ENCODE measurements around the gene CCDC60.

Gene CCDC60

DNA sequence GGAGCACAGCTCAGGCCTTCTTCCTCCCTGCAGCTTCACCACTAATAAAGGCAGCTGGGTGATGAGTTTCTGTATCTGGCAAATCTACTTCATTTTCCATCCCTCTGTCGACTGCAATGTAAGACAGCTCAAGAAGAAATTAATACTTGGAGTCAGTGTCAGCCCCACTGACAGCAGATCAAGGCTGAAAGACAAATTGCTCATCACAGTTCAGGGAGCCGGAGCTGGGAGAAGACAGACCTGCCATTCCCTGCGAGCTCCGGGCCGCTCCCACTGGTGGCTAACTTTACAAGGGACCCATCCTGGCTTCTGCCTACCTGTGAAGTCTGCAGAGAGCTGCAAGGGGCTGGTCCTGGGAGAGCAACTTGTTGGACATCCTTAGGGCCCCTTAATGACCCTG, 49.8 kb downstream of the CCDC60 start:
- H3K9me3 ChIP-seq (ENCODE audit: severe bottlenecking): peaks cover under 1% of the 10 kb centered on the region
- no peaks in the 10 kb centered on the region for H3K27me3 ChIP-seq (ENCODE audit: insufficient read depth, poor library complexity, severe bottlenecking)
- no peaks in the 10 kb centered on the region for H3K4me1 ChIP-seq (ENCODE audit: insufficient read depth, poor library complexity, severe bottlenecking)
- no peaks in the 10 kb centered on the region for H3K36me3 ChIP-seq (ENCODE audit: low read depth)
- no peak overlapping the region for H3K27ac ChIP-seq (ENCODE audit: poor library complexity, severe bottlenecking)
- DNase-seq (ENCODE audit: low spot score) (no peak), ATAC-seq (ENCODE audit: low read depth) (no peak)
- H3K4me3 ChIP-seq (ENCODE audit: severe bottlenecking): no peak overlapping the region
- TF ChIP-seq, protein P1, sequence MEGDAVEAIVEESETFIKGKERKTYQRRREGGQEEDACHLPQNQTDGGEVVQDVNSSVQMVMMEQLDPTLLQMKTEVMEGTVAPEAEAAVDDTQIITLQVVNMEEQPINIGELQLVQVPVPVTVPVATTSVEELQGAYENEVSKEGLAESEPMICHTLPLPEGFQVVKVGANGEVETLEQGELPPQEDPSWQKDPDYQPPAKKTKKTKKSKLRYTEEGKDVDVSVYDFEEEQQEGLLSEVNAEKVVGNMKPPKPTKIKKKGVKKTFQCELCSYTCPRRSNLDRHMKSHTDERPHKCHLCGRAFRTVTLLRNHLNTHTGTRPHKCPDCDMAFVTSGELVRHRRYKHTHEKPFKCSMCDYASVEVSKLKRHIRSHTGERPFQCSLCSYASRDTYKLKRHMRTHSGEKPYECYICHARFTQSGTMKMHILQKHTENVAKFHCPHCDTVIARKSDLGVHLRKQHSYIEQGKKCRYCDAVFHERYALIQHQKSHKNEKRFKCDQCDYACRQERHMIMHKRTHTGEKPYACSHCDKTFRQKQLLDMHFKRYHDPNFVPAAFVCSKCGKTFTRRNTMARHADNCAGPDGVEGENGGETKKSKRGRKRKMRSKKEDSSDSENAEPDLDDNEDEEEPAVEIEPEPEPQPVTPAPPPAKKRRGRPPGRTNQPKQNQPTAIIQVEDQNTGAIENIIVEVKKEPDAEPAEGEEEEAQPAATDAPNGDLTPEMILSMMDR (IDR thresholded peaks at IDR 0.05; ENCODE audit: poor library complexity, severe bottlenecking): no peak

GRCh38 chr12:119385659-119386058, 51.1 kb downstream of the CCDC60 start:
- TF ChIP-seq, protein P1 (IDR thresholded peaks at IDR 0.05; ENCODE audit: poor library complexity, severe bottlenecking): no peak
- Histone ChIP-seq H3K27ac (ENCODE audit: poor library complexity, severe bottlenecking) (no peak overlapping the region), H3K27me3 (ENCODE audit: insufficient read depth, poor library complexity, severe bottlenecking) (no peaks in the 10 kb centered on the region), H3K9me3 (ENCODE audit: severe bottlenecking) (no peaks in the 10 kb centered on the region), H3K4me3 (ENCODE audit: severe bottlenecking) (no peak overlapping the region), H3K4me1 (ENCODE audit: insufficient read depth, poor library complexity, severe bottlenecking) (no peaks in the 10 kb centered on the region), H3K36me3 (ENCODE audit: low read depth) (no peaks in the 10 kb centered on the region)
- DNase-seq (ENCODE audit: low spot score): no peak
- no peak for ATAC-seq (ENCODE audit: low read depth)

GRCh38 chr12:119389687-119390086, 55.2 kb downstream of the CCDC60 start:
- no peaks in the 10 kb centered on the region for H3K9me3 ChIP-seq (ENCODE audit: severe bottlenecking)
- no peak overlapping the region for H3K27ac ChIP-seq (ENCODE audit: poor library complexity, severe bottlenecking)
- TF ChIP-seq, protein P1 (IDR thresholded peaks at IDR 0.05; ENCODE audit: poor library complexity, severe bottlenecking): no peak
- H3K27me3 ChIP-seq (ENCODE audit: insufficient read depth, poor library complexity, severe bottlenecking): no peaks in the 10 kb centered on the region
- no peaks in the 10 kb centered on the region for H3K4me1 ChIP-seq (ENCODE audit: insufficient read depth, poor library complexity, severe bottlenecking)
- DNase-seq (ENCODE audit: low spot score): no peak
- no peak overlapping the region for H3K4me3 ChIP-seq (ENCODE audit: severe bottlenecking)
- ATAC-seq (ENCODE audit: low read depth): no peak
- H3K36me3 ChIP-seq (ENCODE audit: low read depth): no peaks in the 10 kb centered on the region

DNA sequence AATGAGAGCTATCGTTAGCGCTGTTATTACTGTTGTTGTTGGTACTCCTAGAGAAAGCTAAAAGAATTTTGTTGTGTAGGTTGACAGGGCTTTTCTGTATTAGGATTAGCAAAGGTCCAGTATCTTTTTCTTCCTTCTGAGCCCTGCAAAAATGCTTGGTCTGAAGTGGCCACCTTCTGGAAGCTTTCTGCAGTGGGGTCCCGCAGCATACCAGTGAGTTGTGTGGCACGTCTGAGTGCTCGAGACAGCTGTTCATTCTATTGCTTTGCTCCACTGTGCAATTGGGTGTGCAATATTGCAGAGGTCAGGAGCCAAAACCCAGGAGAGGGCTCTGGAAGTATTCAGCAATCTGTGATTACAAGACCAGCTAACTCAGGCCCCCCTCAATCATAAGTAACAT, 57.1 kb downstream of the CCDC60 start:
- no peaks in the 10 kb centered on the region for H3K4me1 ChIP-seq (ENCODE audit: insufficient read depth, poor library complexity, severe bottlenecking)
- H3K9me3 ChIP-seq (ENCODE audit: severe bottlenecking): no peaks in the 10 kb centered on the region
- ATAC-seq (ENCODE audit: low read depth) (no peak), DNase-seq (ENCODE audit: low spot score) (no peak)
- H3K27me3 ChIP-seq (ENCODE audit: insufficient read depth, poor library complexity, severe bottlenecking): no peaks in the 10 kb centered on the region
- H3K27ac ChIP-seq (ENCODE audit: poor library complexity, severe bottlenecking): no peak overlapping the region
- no peak overlapping the region for H3K4me3 ChIP-seq (ENCODE audit: severe bottlenecking)
- TF ChIP-seq, protein P1 (IDR thresholded peaks at IDR 0.05; ENCODE audit: poor library complexity, severe bottlenecking): no peak
- no peaks in the 10 kb centered on the region for H3K36me3 ChIP-seq (ENCODE audit: low read depth)

DNA sequence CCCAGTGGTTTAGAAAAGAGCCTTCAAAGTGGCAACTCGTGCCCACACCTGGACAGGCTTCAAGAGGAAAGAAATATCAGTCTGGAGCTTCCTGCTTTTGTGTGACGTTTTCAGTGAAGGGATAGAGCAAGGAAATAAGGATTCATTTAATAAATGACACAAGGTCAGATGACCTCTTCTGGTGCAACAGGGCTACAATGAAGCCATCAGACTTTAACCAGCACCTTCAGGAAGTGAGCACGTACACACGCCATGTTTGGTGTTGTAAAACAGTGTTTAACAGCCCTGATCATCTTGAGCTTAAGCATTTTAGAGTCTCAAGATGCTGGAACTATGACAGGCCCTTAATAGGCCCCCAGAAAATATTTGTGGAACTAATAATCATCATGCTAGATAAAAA, 59.1 kb downstream of the CCDC60 start:
- DNase-seq (ENCODE audit: low spot score) (no peak), ATAC-seq (ENCODE audit: low read depth) (no peak)
- TF ChIP-seq, protein P1 (IDR thresholded peaks at IDR 0.05; ENCODE audit: poor library complexity, severe bottlenecking): no peak
- H3K4me3 ChIP-seq (ENCODE audit: severe bottlenecking): no peak overlapping the region
- no peaks in the 10 kb centered on the region for H3K9me3 ChIP-seq (ENCODE audit: severe bottlenecking)
- no peaks in the 10 kb centered on the region for H3K27me3 ChIP-seq (ENCODE audit: insufficient read depth, poor library complexity, severe bottlenecking)
- no peaks in the 10 kb centered on the region for H3K36me3 ChIP-seq (ENCODE audit: low read depth)
- H3K27ac ChIP-seq (ENCODE audit: poor library complexity, severe bottlenecking): no peak overlapping the region
- no peaks in the 10 kb centered on the region for H3K4me1 ChIP-seq (ENCODE audit: insufficient read depth, poor library complexity, severe bottlenecking)
